K562 (cell line): ENCODE measurements around the gene MYOC. TPM values are rescaled to one million over a fixed set of nuclear protein-coding genes. Genes with fewer than 3 reads are reported as not detected.
A peak's percentile ranks its signal among the peaks of the same experiment; 100 is the strongest.

ENCODE experiments used
- ATAC-seq: fragments of 200-7000 bp; cut with Tn5 transposase; 3 replicates; pipeline ENCODE4 v1.9.1; 2020; ENCODE audit warnings: moderate library complexity
- BruUV-seq: library from RNA; stranded (reverse); fragments of 400-500 nt; replicated peaks from 2 replicates; lab custom pipeline; 2021; lab: Mats Ljungman, UMichigan
- CTCF ChIA-PET: fragments of 300-600 bp; formaldehyde crosslinking; extraction: SDS; loops from one replicate; lab custom pipeline; 2021; ENCODE audit warnings: low intra/inter-chr PET ratio; lab: Yijun Ruan, JAX
- POLR2A ChIA-PET: fragments of 300-600, 350-650 bp; sonication (Branson Sonifier 250); formaldehyde crosslinking; extraction: SDS; loops from one replicate; lab custom pipeline; 2021; ENCODE audit warnings: antibody characterized with exemption, inconsistent platforms; lab: Yijun Ruan, JAX
- DNase-seq, 4 experiments: peaks; one replicate each; pipeline versions ENCODE4 v3.0.0 to v3.0.0-alpha.2; 2011 to 2018; ENCODE audit warnings: low spot score in 3 of 4, mixed read lengths in 3 of 4; ENCODE audit errors: extremely low read depth in 1 of 4
- FAIRE-seq: peaks from 2 replicates; lab custom pipeline; 2011; peaks lifted over from hg19 to GRCh38; lab: Jason Lieb, UNC
- H2AFZ ChIP-seq: 2 replicates; pipeline ENCODE4 v1.6.0; 2011; ENCODE audit warnings: low read depth, low read length, control low read depth, inconsistent platforms
- H3K27ac ChIP-seq: fragments of 200-600 bp; 3 replicates; pipeline ENCODE4 v1.8.0; 2011; ENCODE audit warnings: low read depth, mild to moderate bottlenecking, control low read depth, inconsistent platforms, low read length, moderate library complexity, mixed read lengths; ENCODE audit errors: extremely low read depth
- H3K27me3 ChIP-seq, 2 experiments: fragments of 300-600 bp in 1 of 2; 2 replicates in 1 of 2; 3 replicates in 1 of 2; pipeline versions ENCODE4 v1.6.0 to v1.8.0; 2011; ENCODE audit warnings: inconsistent platforms in 2 of 2, low read length in 2 of 2, mild to moderate bottlenecking in 1 of 2, mixed read lengths in 1 of 2, moderate library complexity in 1 of 2; ENCODE audit not compliant: control insufficient read depth in 2 of 2, insufficient read depth in 2 of 2
- H3K36me3 ChIP-seq: fragments of 300-600 bp; 3 replicates; pipeline ENCODE4 v1.8.0; 2011; ENCODE audit warnings: mild to moderate bottlenecking, low read length, inconsistent platforms; ENCODE audit not compliant: control insufficient read depth, insufficient read depth
- H3K4me1 ChIP-seq, 2 experiments: fragments of 200-600 bp in 1 of 2; replicated peaks in 1 of 2; 2 replicates in 1 of 2; 3 replicates in 1 of 2; pipeline versions ENCODE4 v1.5.1 to v1.8.0; 2011; ENCODE audit warnings: inconsistent platforms in 2 of 2, low read length in 2 of 2, mild to moderate bottlenecking in 1 of 2, mixed read lengths in 1 of 2, moderate library complexity in 1 of 2; ENCODE audit not compliant: control insufficient read depth in 2 of 2, insufficient read depth in 2 of 2
- H3K4me2 ChIP-seq: 2 replicates; pipeline ENCODE4 v1.6.1; 2011; ENCODE audit warnings: low read length, control low read depth, inconsistent platforms, mixed read lengths; ENCODE audit not compliant: insufficient read depth
- H3K4me3 ChIP-seq: fragments of 200-600 bp; sonication (generic), shearing (Covaris generic); 2 replicates; pipeline ENCODE4 v1.5.1; 2016; ENCODE audit warnings: control low read depth, inconsistent platforms
- H3K79me2 ChIP-seq: fragments of 200-600 bp; 3 replicates; pipeline ENCODE4 v1.8.0; 2011; ENCODE audit warnings: low read length, inconsistent platforms; ENCODE audit not compliant: control insufficient read depth, insufficient read depth
- H3K9ac ChIP-seq, 2 experiments: 2 replicates each; pipeline versions ENCODE4 v1.6.0 to v1.6.1; 2011; ENCODE audit warnings: low read depth in 2 of 2, low read length in 2 of 2, control low read depth in 1 of 2, inconsistent platforms in 1 of 2, mild to moderate bottlenecking in 1 of 2, mixed read lengths in 1 of 2; ENCODE audit not compliant: insufficient read depth in 1 of 2
- H3K9me1 ChIP-seq: one replicate; pipeline ENCODE4 v1.6.0; 2011; ENCODE audit warnings: inconsistent platforms, mild to moderate bottlenecking, low read length, moderate library complexity; ENCODE audit not compliant: control insufficient read depth, insufficient read depth
- H3K9me3 ChIP-seq: replicated peaks from 2 replicates; pipeline ENCODE4 v1.5.1; 2011; ENCODE audit warnings: low read depth, low read length, inconsistent platforms; ENCODE audit not compliant: control insufficient read depth, insufficient read depth
- H4K20me1 ChIP-seq: replicated peaks from 2 replicates; pipeline ENCODE4 v1.6.1; 2011; ENCODE audit warnings: low read length, inconsistent platforms, mixed read lengths; ENCODE audit not compliant: control insufficient read depth, insufficient read depth
- ARNT ChIP-seq, 2 experiments: fragments of 450-650 bp; IDR thresholded peaks; 2 replicates each; pipeline ENCODE4 v1.6.1; 2016; ENCODE audit warnings: mild to moderate bottlenecking in 1 of 2
- EHMT2 ChIP-seq: fragments of 450-650 bp; IDR thresholded peaks from 2 replicates; pipeline ENCODE4 v1.6.1; 2018; ENCODE audit warnings: antibody characterized with exemption
- FOXK1 ChIP-seq: sonication (generic); formaldehyde crosslinking; IDR thresholded peaks from 2 replicates; pipeline ENCODE4 v1.8.0; 2022; ENCODE audit warnings: missing genetic modification reagents, mild to moderate bottlenecking, borderline replicate concordance
- JUND ChIP-seq, 2 experiments: IDR thresholded peaks; 2 replicates in 1 of 2; 3 replicates in 1 of 2; pipeline ENCODE4 v1.6.1; 2011; ENCODE audit warnings: borderline replicate concordance in 2 of 2, low read depth in 2 of 2, low read length in 2 of 2, improper control_type of control experiment in 1 of 2, missing biosample characterization in 1 of 2, missing genetic modification characterization in 1 of 2, missing genetic modification reagents in 1 of 2
- PHB2 ChIP-seq: fragments of 450-650 bp; IDR thresholded peaks from 2 replicates; pipeline ENCODE4 v1.6.1; 2017; ENCODE audit warnings: low read depth
- RAD21 ChIP-seq, 2 experiments: fragments of 250-450 bp in 1 of 2; fragments of 450-650 bp in 1 of 2; sonication (Bioruptor Pico) in 1 of 2; formaldehyde crosslinking in 1 of 2; IDR thresholded peaks in 1 of 2; conservative IDR thresholded peaks in 1 of 2; 2 replicates each; pipeline versions ENCODE4 v1.4.0 to v1.8.0; 2020 to 2022; ENCODE audit warnings: mild to moderate bottlenecking in 2 of 2, moderate library complexity in 1 of 2
- RBM22 ChIP-seq: fragments of 200-400 bp; formaldehyde crosslinking; IDR thresholded peaks from 2 replicates; pipeline ENCODE4 v1.6.1; 2018; ENCODE audit warnings: low read length, low read depth; ENCODE audit not compliant: poor library complexity, severe bottlenecking
- SMC3 ChIP-seq: conservative IDR thresholded peaks from 2 replicates; pipeline ENCODE4 v1.6.1; 2011; ENCODE audit warnings: low read depth, low read length, improper control_type of control experiment; ENCODE audit not compliant: insufficient read depth
- YY1 ChIP-seq, 3 experiments: IDR thresholded peaks; 2 replicates each; pipeline ENCODE4 v1.6.1; 2011; ENCODE audit warnings: low read length in 2 of 3, mild to moderate bottlenecking in 2 of 3, moderate library complexity in 2 of 3, borderline replicate concordance in 1 of 3, control low read depth in 1 of 3, low read depth in 1 of 3; ENCODE audit not compliant: insufficient read depth in 3 of 3, insufficient replicate concordance in 2 of 3, control insufficient read depth in 1 of 3, insufficient read length in 1 of 3; ENCODE audit errors: extremely low read depth in 1 of 3
- ZFP36 ChIP-seq: fragments of 150-350 bp; IDR thresholded peaks from 2 replicates; pipeline ENCODE4 v1.6.1; 2018; ENCODE audit warnings: low read length, low read depth; ENCODE audit not compliant: partially characterized antibody
- WGBS: fragments of 100-300 bp; shearing (Covaris generic); methylation state at CpG from one replicate; pipeline ENCODE4 v1.1.6; 2016; ENCODE audit warnings: low coverage, mixed read lengths; ENCODE audit not compliant: insufficient coverage; ENCODE audit errors: missing lambda C conversion rate; 5-methylcytosine and 5-hydroxymethylcytosine counted together
- in situ Hi-C: fragments of 300-500 bp; cut with MboI; formaldehyde crosslinking; loops from 4 replicates; pipeline ENCODE4 v1.15.0; 2018; ENCODE audit warnings: inconsistent platforms, mixed read lengths
- intact Hi-C: fragments of 100-400 bp; cut with micrococcal nuclease; formaldehyde crosslinking; loops from 2 replicates; pipeline ENCODE4 v1.14.2; 2022
- polyA plus RNA-seq, 8 experiments: library from polyadenylated mRNA; depleted of rRNA in 4 of 8; stranded (reverse) in 5 of 8; unstranded in 3 of 8; fragments of >200 nt; fragmentation: Nextera tagmentation in 2 of 8; fragmentation: Illumina TruSeq in 1 of 8; extraction: Ambion mirVana in 2 of 8; extraction: Trizol in 1 of 8; gene quantifications; 2 replicates each; pipeline versions ENCODE4 v1.2.1 to v1.2.3, GENCODE V29; 2011 to 2014; ENCODE audit warnings: inconsistent platforms in 1 of 8, missing spikeins in 1 of 8
- total RNA-seq, 7 experiments: library from RNA; depleted of rRNA in 6 of 7; stranded (reverse); fragments of >200 nt in 6 of 7; fragmentation: Illumina TruSeq in 2 of 7; extraction: Trizol in 2 of 7; gene quantifications; 2 replicates each; pipeline versions ENCODE4 v1.2.1 to v1.2.3, GENCODE V29; 2011 to 2021; ENCODE audit warnings: low replicate concordance in 1 of 7
- TF ChIP-seq, protein P1 (sequence below): sonication (generic); formaldehyde crosslinking; IDR thresholded peaks from 2 replicates; pipeline ENCODE4 v1.8.0; 2022; ENCODE audit warnings: missing genetic modification reagents, mild to moderate bottlenecking, moderate library complexity, borderline replicate concordance
- TF ChIP-seq, protein P2 (sequence below): fragments of 450-650 bp; IDR thresholded peaks from 2 replicates; pipeline ENCODE4 v1.6.1; 2016
- TF ChIP-seq, protein P3 (sequence below): fragments of 250-450 bp; sonication (Bioruptor Pico); IDR thresholded peaks from 2 replicates; pipeline ENCODE4 v1.5.0; 2020; ENCODE audit warnings: mild to moderate bottlenecking, borderline replicate concordance

Gene MYOC
- total and polyA plus RNA-seq, 9 of the 15 experiments (the other 6 are each of a cell fraction or from before 2014, with no cell fraction given) = not detected

DNA sequence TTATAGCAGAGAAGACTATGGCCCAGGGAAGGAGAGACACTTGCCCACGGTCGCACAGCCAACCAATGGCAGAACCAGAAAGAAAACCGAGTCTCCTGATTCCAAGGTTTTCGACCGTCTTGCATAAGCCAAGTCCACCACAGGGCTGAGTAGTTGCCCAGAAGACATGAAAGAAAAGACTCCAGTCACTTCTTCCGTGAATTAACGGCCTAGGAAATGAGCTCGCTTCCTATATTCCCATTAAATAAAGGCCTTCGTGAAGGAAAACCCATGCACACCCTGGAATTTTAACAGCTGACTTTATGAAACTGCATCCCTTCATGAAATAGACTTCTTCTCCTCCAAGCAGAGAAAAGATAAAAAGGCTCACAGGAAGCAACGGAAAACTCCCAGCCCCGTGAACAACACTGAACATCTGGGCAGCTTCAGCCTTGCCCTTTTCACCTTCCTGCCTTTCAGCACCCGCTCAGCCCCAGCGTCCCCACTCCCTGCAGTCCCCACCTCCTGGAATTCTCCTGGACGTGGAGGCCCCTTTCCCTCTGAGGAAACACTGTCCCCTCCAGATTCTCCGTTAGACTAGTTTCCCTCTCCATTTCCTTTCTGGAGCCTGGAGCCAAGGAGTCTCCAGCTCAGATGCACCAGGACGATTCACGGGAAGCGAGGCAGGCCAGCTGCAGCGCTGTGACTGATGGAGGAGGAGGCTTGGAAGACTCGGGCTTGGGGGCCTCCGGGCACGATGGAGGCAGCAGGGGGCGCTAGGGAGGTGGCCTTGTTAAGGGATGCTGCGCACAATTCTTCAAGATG, 2.7 kb upstream of the MYOC start:
- Histone ChIP-seq H3K4me2 (peak overlapping the region; percentile 52), H2AFZ (peak overlapping the region; percentile 53), H3K4me3 (no peak overlapping the region), H3K27ac (no peak overlapping the region), H3K27me3 (peaks cover 28% of the 10 kb centered on the region in 2 experiments), H3K4me1 (peaks cover 0 to 9% of the 10 kb centered on the region in 2 experiments; a peak in 2 of 5 replicates), H3K9me1 (no peaks in the 10 kb centered on the region), H3K36me3 (no peaks in the 10 kb centered on the region), H4K20me1 (no peaks in the 10 kb centered on the region), H3K79me2 (no peaks in the 10 kb centered on the region), H3K9ac (no peak overlapping the region), H3K9me3 (no peaks in the 10 kb centered on the region)
- in situ Hi-C loops = no loop called here
- 3% methylated on average over 24 of the region's 24 CpGs for WGBS
- ChIA-PET CTCF (interaction anchor here (0.6 to 0.8 kb wide), 2 partner anchors 86 to 351 kb away, joined by 3 read pairs; partner anchors contain the start of gene VAMP4), POLR2A (interaction anchor here (0.6 to 1.9 kb wide), 5 partner anchors 9 to 258 kb away, joined by 3 to 11 read pairs (median 5); no protein-coding TSS in a partner anchor)
- BruUV-seq = no TSS peak
- DNase-seq (peak; percentile 67 to 89 (median 74)), FAIRE-seq (peak; percentile 85), ATAC-seq (peak; percentile 96)
- intact Hi-C loops = loop anchor here (1.0 to 10.0 kb wide), 3 partner anchors 61 to 740 kb away; no protein-coding TSS in a partner anchor
- peak; percentile 66 to 85 for TF ChIP-seq RAD21 (CRISPR knock-in tag; conservative IDR thresholded peaks at IDR 0.05 in 1 of 2, IDR thresholded peaks at IDR 0.05 in 1 of 2)
- 0 out of 4 replicates have a peak, but pooled peaks of 1 of the 2 experiments have one; percentile 29 for TF ChIP-seq ARNT (IDR thresholded peaks at IDR 0.05)
- TF ChIP-seq, protein P1, sequence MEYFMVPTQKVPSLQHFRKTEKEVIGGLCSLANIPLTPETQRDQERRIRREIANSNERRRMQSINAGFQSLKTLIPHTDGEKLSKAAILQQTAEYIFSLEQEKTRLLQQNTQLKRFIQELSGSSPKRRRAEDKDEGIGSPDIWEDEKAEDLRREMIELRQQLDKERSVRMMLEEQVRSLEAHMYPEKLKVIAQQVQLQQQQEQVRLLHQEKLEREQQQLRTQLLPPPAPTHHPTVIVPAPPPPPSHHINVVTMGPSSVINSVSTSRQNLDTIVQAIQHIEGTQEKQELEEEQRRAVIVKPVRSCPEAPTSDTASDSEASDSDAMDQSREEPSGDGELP (CRISPR knock-in tag) = peak; percentile 68; the same call in 1 of the 2 replicates
- peak; percentile 33 for TF ChIP-seq ZFP36
- TF ChIP-seq, protein P2, sequence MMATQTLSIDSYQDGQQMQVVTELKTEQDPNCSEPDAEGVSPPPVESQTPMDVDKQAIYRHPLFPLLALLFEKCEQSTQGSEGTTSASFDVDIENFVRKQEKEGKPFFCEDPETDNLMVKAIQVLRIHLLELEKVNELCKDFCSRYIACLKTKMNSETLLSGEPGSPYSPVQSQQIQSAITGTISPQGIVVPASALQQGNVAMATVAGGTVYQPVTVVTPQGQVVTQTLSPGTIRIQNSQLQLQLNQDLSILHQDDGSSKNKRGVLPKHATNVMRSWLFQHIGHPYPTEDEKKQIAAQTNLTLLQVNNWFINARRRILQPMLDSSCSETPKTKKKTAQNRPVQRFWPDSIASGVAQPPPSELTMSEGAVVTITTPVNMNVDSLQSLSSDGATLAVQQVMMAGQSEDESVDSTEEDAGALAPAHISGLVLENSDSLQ = peak; percentile 28; the same call in 1 of the 2 replicates
- peak; percentile 90 for TF ChIP-seq SMC3
- peak; percentile 70; the same call in 1 of the 2 replicates for TF ChIP-seq EHMT2
- peak in 1 of 3 experiments; percentile 14 for TF ChIP-seq YY1 (IDR thresholded peaks at IDR 0.05; ENCODE audit: borderline replicate concordance in 1 of 3, control insufficient read depth in 1 of 3, extremely low read depth in 1 of 3, insufficient read depth in 3 of 3, insufficient read length in 1 of 3, insufficient replicate concordance in 2 of 3, low read depth in 1 of 3, low read length in 2 of 3)
- no peak for TF ChIP-seq RBM22
- no peak for TF ChIP-seq PHB2
- 0 out of 2 replicates have a peak, but pooled peaks have one; percentile 27 for TF ChIP-seq FOXK1 (CRISPR knock-in tag)
- TF ChIP-seq JUND (IDR thresholded peaks at IDR 0.05; ENCODE audit: borderline replicate concordance, low read depth, low read length) = peak; percentile 42; the same call in 1 of the 2 replicates
- TF ChIP-seq JUND (tag; IDR thresholded peaks at IDR 0.05; ENCODE audit: borderline replicate concordance, low read depth, low read length) = no peak
- TF ChIP-seq, protein P3, sequence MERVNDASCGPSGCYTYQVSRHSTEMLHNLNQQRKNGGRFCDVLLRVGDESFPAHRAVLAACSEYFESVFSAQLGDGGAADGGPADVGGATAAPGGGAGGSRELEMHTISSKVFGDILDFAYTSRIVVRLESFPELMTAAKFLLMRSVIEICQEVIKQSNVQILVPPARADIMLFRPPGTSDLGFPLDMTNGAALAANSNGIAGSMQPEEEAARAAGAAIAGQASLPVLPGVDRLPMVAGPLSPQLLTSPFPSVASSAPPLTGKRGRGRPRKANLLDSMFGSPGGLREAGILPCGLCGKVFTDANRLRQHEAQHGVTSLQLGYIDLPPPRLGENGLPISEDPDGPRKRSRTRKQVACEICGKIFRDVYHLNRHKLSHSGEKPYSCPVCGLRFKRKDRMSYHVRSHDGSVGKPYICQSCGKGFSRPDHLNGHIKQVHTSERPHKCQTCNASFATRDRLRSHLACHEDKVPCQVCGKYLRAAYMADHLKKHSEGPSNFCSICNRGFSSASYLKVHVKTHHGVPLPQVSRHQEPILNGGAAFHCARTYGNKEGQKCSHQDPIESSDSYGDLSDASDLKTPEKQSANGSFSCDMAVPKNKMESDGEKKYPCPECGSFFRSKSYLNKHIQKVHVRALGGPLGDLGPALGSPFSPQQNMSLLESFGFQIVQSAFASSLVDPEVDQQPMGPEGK (CRISPR knock-in tag) = no peak
